NOMO-1 treated with dmso at 0.1 percent for 144 hours (cell line): ENCODE measurements around the gene HMX2.

ENCODE experiments used
- DNase-seq: peaks from one replicate; lab custom pipeline; 2025; ENCODE audit not compliant: unreplicated experiment; lab: John Stamatoyannopoulos, UW

HMX2 gene

GRCh38 chr10:123136806-123137642 is 10.9 kb upstream of the HMX2 start:
- no peak for DNase-seq

- DNase-seq, result no peak
These were observed 8.8 kb upstream of the HMX2 start for GRCh38 chr10:123139165-123139520.

GRCh38 chr10:123139521-123140163 is 8.3 kb upstream of the HMX2 start:
- no peak for DNase-seq

- DNase-seq, result no peak
These were observed 7.6 kb upstream of the HMX2 start for GRCh38 chr10:123140164-123140982.

GRCh38 chr10:123140983-123141390 is 6.9 kb upstream of the HMX2 start:
- DNase-seq, result no peak

GRCh38 chr10:123141791-123142700 is 5.9 kb upstream of the HMX2 start:
- no peak for DNase-seq

- no peak for DNase-seq
These were observed 5.2 kb upstream of the HMX2 start for GRCh38 chr10:123142701-123143161.

GRCh38 chr10:123143162-123143824 is 4.6 kb upstream of the HMX2 start:
- DNase-seq, result no peak

GRCh38 chr10:123143825-123144168 is 4.1 kb upstream of the HMX2 start:
- DNase-seq, result no peak

- no peak for DNase-seq
These were observed 3.0 kb upstream of the HMX2 start for GRCh38 chr10:123144697-123145541.

GRCh38 chr10:123145542-123146012 is 2.4 kb upstream of the HMX2 start:
- no peak for DNase-seq

GRCh38 chr10:123146013-123146893 is 1.7 kb upstream of the HMX2 start:
- DNase-seq, result no peak

- no peak for DNase-seq
These were observed 872 bp upstream of the HMX2 start for GRCh38 chr10:123146894-123147634.

GRCh38 chr10:123148414-123149161 is 652 bp downstream of the HMX2 start:
- DNase-seq, result no peak

- no peak for DNase-seq
These were observed 1.2 kb downstream of the HMX2 start for GRCh38 chr10:123149162-123149567.

GRCh38 chr10:123149568-123150270 is 1.8 kb downstream of the HMX2 start:
- no peak for DNase-seq
